Erythroblast (primary cell): Measurements from ENCODE around the gene MIPOL1.

ENCODE experiments used
- GATA1 ChIP-seq: IDR thresholded peaks from 2 replicates; pipeline ENCODE4 v1.6.1; 2011; ENCODE audit warnings: low read depth, mild to moderate bottlenecking, control low read depth, low read length, moderate library complexity
- POLR2A ChIP-seq: IDR thresholded peaks from 2 replicates; pipeline ENCODE4 v1.6.1; 2011; ENCODE audit warnings: mild to moderate bottlenecking, low read length

- no peak for TF ChIP-seq POLR2A
- TF ChIP-seq GATA1, result no peak
Measured at GRCh38 chr14:37210448-37210847, 12.7 kb downstream of the MIPOL1 start.
